Transverse colon (tissue), 4 donors: Measurements from ENCODE around the gene SH3RF3. TPM values are rescaled to one million over a fixed set of nuclear protein-coding genes. Genes with fewer than 3 reads are reported as not detected.

ENCODE experiments used
- DNase-seq: peaks from one replicate; pipeline ENCODE4 v3.0.0-alpha.2; 2019
- H3K27ac ChIP-seq, 4 donors: fragments of 200-600 bp; sonication (generic); 2 replicates each; pipeline ENCODE4 v1.5.1; 2016 to 2018; ENCODE audit warnings: inconsistent platforms in 4 of 4
- H3K27me3 ChIP-seq: fragments of 200-600 bp; sonication (generic); 2 replicates; pipeline ENCODE4 v1.5.1; 2017; ENCODE audit warnings: inconsistent platforms
- H3K36me3 ChIP-seq, 4 donors: fragments of 200-600 bp; sonication (generic); 2 replicates each; pipeline ENCODE4 v1.5.1; 2017 to 2019; ENCODE audit warnings: inconsistent platforms in 4 of 4
- H3K4me1 ChIP-seq, 4 donors: fragments of 200-600 bp; sonication (generic); 2 replicates each; pipeline ENCODE4 v1.5.1; 2017 to 2020; ENCODE audit warnings: inconsistent platforms in 4 of 4
- H3K4me3 ChIP-seq, 4 donors: fragments of 200-600 bp; sonication (generic); 1 replicate in 1 of 4; 2 replicates in 3 of 4; pipeline versions ENCODE4 v1.5.1 to v1.6.1; 2017 to 2019; ENCODE audit warnings: inconsistent platforms in 4 of 4
- H3K9me3 ChIP-seq, 2 donors: fragments of 200-600 bp; sonication (generic); 2 replicates each; pipeline ENCODE4 v1.5.1; 2017 to 2019; ENCODE audit warnings: inconsistent platforms in 2 of 2
- CTCF ChIP-seq, 5 experiments: fragments of 200-600 bp in 3 of 5; fragments of 450-650 bp in 2 of 5; sonication (generic) in 3 of 5; IDR thresholded peaks; 1 replicate in 2 of 5; 2 replicates in 3 of 5; pipeline ENCODE4 v1.5.1; 2016 to 2017; ENCODE audit warnings: antibody characterized with exemption in 5 of 5, inconsistent platforms in 3 of 5, mild to moderate bottlenecking in 2 of 5, moderate library complexity in 1 of 5
- EP300 ChIP-seq: sonication (generic); formaldehyde crosslinking; IDR thresholded peaks from one replicate; pipeline ENCODE4 v1.6.1; 2017; ENCODE audit warnings: antibody characterized with exemption, low read depth
- POLR2A ChIP-seq: fragments of 450-650 bp; IDR thresholded peaks from one replicate; pipeline ENCODE4 v1.6.1; 2016; ENCODE audit warnings: antibody characterized with exemption, mild to moderate bottlenecking, moderate library complexity
- POLR2AphosphoS5 ChIP-seq, 3 donors: sonication (generic); formaldehyde crosslinking; IDR thresholded peaks; one replicate each; pipeline ENCODE4 v1.6.1; 2016; ENCODE audit warnings: antibody characterized with exemption in 3 of 3
- WGBS, 2 donors: methylation state at CpG; one replicate each; pipeline ENCODE4 v1.1.5; 2018; ENCODE audit warnings: low coverage in 1 of 2; 5-methylcytosine and 5-hydroxymethylcytosine counted together
- in situ Hi-C, 4 donors: fragments of 200-750 bp; cut with MboI; loops; one replicate each; pipeline versions ENCODE4 v1.15.0 to v1.15.1; 2017; ENCODE audit warnings: low sequenced_read_pairs in 3 of 4, low pct_ligation_motif_present in 1 of 4, low pct_unique_long_range_greater_than_20kb in 1 of 4
- intact Hi-C: fragments of 100-400 bp; cut with DNase I; formaldehyde crosslinking; loops from one replicate; pipeline ENCODE4 v1.15.1; 2023; ENCODE audit warnings: low total_unique reads
- total RNA-seq, 4 donors: library from RNA; depleted of rRNA; stranded (reverse); fragments of >200 nt; gene quantifications; one replicate each; pipeline ENCODE4 v1.1.0, GENCODE V29; 2016

SH3RF3 gene
- total RNA-seq, 4 donors from 2014 or later = 1.9 to 8.8 (median 2.9) TPM

DNA sequence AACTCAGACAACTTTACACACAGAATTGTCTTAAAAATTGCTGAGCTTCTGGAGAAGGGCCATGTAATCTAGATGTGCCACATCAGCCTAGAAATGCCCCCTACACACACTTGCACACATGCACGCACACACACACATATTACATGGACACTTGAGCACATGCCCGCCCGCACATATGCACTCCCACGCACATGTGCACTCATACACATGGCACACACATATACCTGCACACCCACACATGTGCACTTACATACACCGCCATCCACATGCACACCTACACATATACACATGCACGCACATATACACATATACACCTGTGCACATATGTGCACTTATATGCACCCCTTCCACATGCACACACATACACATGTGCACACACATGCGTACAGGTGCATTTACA lies 271.1 kb downstream of the SH3RF3 start:
- Histone ChIP-seq H3K36me3 (no peaks in the 10 kb centered on the region), H3K4me1 (peaks cover 0 to 5% (median 0%) of the 10 kb centered on the region in 4 donors), H3K27me3 (no peaks in the 10 kb centered on the region), H3K27ac (no peak overlapping the region), H3K9me3 (no peaks in the 10 kb centered on the region), H3K4me3 (no peak overlapping the region)
- in situ Hi-C loops = no loop called here
- WGBS, 2 donors = 81 to 82% methylated on average over 7 of the region's 7 CpGs
- DNase-seq = no peak
- intact Hi-C loops = no loop called here
- no peak for TF ChIP-seq POLR2A
- no peak for TF ChIP-seq CTCF (IDR thresholded peaks at IDR 0.05)

DNA sequence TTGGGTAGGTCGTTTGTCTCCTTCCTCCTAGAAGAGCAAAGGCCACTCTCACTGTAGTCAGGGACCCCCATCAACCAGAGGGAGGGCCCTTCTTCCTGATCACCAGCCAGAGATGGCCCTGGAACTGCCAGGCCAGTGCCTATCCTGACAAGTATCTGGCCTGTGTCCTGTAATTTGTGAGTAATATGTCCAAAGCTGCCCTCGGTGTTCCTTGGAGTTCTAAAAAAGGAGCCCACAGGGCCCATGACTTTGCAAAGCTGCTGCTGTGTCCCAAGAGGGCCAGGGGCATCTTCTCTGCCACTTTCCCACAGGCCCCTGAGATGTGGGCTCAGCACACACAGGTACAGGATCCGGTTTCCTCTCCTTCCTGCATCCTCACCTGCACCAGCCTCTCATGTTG lies 272.4 kb downstream of the SH3RF3 start:
- no peak for DNase-seq
- TF ChIP-seq POLR2A (no peak), POLR2AphosphoS5 (IDR thresholded peaks at IDR 0.05) (no peak), CTCF (IDR thresholded peaks at IDR 0.05) (no peak), EP300 (no peak)
- intact Hi-C loops = no loop called here
- no peak overlapping the region for H3K27ac ChIP-seq
- 77 to 88% methylated on average over 1 to 3 of the region's 3 CpGs for WGBS, 2 donors
- H3K27me3 ChIP-seq = no peaks in the 10 kb centered on the region
- peaks cover 0 to 3% (median 0%) of the 10 kb centered on the region in 4 donors for H3K4me1 ChIP-seq
- in situ Hi-C loops = no loop called here
- no peak overlapping the region for H3K4me3 ChIP-seq
- H3K36me3 ChIP-seq = no peaks in the 10 kb centered on the region
- no peaks in the 10 kb centered on the region for H3K9me3 ChIP-seq

DNA sequence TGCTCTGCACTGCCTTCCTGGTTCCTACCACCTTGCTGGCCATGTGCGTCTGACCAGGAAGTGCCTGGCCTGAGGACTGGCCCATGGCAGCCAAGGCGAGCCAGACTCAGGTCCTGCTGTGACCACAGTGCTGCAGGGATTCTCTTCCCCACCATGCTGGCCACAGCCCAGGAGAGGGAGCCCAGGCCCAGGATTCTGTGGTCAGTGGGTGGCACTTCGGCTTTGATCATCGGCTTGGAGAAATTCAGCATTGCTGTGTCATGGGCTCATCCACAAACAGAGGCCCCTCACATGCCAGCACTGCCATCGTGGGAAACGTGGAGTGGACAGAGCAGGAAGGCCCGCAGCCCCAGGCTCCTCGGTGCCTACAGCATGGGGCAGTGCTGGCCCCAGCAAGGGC lies 273.2 kb downstream of the SH3RF3 start:
- H3K9me3 ChIP-seq = no peaks in the 10 kb centered on the region
- WGBS, 2 donors = 86% methylated on average over 7 of the region's 8 CpGs; no CpG with 5 or more reads in 1 of the 2 donors
- no peaks in the 10 kb centered on the region for H3K4me1 ChIP-seq
- H3K27me3 ChIP-seq = no peaks in the 10 kb centered on the region
- DNase-seq = no peak
- H3K36me3 ChIP-seq = no peaks in the 10 kb centered on the region
- TF ChIP-seq CTCF (IDR thresholded peaks at IDR 0.05) = no peak
- no peak for TF ChIP-seq POLR2A
- TF ChIP-seq EP300 = no peak
- no peak for TF ChIP-seq POLR2AphosphoS5 (IDR thresholded peaks at IDR 0.05)
- no peak overlapping the region for H3K4me3 ChIP-seq
- in situ Hi-C loops = no loop called here
- intact Hi-C loops = no loop called here
- H3K27ac ChIP-seq = no peak overlapping the region

- WGBS, 2 donors = 77% methylated on average over 17 of the region's 17 CpGs; no CpG with 5 or more reads in 1 of the 2 donors
- H3K27me3 ChIP-seq = no peaks in the 10 kb centered on the region
- in situ Hi-C loops = no loop called here
- H3K4me3 ChIP-seq = no peak overlapping the region
- intact Hi-C loops = no loop called here
- no peaks in the 10 kb centered on the region for H3K36me3 ChIP-seq
- H3K4me1 ChIP-seq = no peaks in the 10 kb centered on the region
- TF ChIP-seq EP300 = no peak
- H3K27ac ChIP-seq = no peak overlapping the region
- no peaks in the 10 kb centered on the region for H3K9me3 ChIP-seq
- DNase-seq = no peak
These were observed 274.2 kb downstream of the SH3RF3 start for GRCh38 chr2:109402980-109403840.

DNA sequence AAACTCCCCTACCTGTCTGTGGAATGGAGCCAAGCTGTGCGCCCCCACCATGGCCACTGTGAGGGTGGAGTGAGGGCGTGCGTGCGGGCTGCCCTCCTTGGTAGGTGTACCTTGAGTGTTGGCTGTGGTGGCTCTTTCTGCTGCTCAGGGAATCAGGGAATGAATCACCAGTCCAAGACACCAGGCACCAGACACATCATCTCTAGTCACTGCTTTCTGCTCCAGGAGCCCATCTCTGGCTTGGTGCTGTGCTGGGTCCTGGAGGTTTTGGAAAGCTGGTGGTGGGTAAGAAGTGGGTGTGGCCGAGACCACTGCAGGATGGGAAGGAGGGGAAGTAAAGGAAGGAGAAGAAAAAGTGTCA lies 274.8 kb downstream of the SH3RF3 start:
- in situ Hi-C loops (no loop called here), intact Hi-C loops (no loop called here)
- Histone ChIP-seq H3K27ac (no peak overlapping the region), H3K4me3 (no peak overlapping the region), H3K4me1 (no peaks in the 10 kb centered on the region), H3K27me3 (no peaks in the 10 kb centered on the region), H3K36me3 (no peaks in the 10 kb centered on the region), H3K9me3 (no peaks in the 10 kb centered on the region)
- no peak for DNase-seq
- TF ChIP-seq POLR2AphosphoS5 (IDR thresholded peaks at IDR 0.05) (no peak), POLR2A (no peak), CTCF (IDR thresholded peaks at IDR 0.05) (no peak), EP300 (no peak)
- 91 to 100% methylated on average over 1 to 5 of the region's 5 CpGs for WGBS, 2 donors
